Prostate gland (tissue), 1 donor: Measurements from ENCODE around the gene PTN.

Experiments used
- POLR2A ChIP-seq: fragments of 450-650 bp; IDR thresholded peaks from one replicate; pipeline ENCODE4 v1.6.1; 2016; ENCODE audit warnings: antibody characterized with exemption, mild to moderate bottlenecking
- POLR2AphosphoS5 ChIP-seq: sonication (generic); formaldehyde crosslinking; IDR thresholded peaks from one replicate; pipeline ENCODE4 v1.6.1; 2017; ENCODE audit warnings: antibody characterized with exemption

DNA sequence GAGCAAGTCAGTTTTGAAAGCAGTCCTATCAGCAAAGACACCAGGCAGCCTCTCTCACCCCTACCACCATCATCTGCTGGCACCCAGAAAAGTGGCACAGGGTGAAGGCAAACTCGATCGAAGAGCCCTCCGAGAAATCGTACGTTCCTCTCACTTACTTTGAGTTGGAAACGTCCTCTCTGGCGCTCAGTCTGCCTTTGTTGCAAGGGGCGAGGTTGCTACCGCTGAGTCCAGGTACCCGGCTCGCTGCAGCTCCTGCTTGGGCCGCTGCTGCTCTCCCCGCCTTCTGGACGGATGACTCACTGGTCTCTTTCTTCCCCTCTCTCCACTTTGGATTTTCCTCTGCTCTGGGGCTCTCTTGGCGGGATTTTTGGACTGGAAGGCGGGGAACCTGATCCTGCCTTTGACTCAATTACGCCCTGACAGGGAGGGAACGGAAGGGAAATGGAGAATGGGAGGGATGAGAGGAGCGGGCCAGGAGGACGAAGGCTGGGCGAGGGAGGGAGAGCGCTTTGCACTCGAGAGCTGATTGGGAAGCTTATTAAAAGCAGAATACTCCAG lies at the start of gene PTN:
- TF ChIP-seq POLR2A: no peak
- TF ChIP-seq POLR2AphosphoS5: peak; percentile 17
